ENCODE measurements around the gene LRRC74B. TPM values are rescaled to one million over a fixed set of nuclear protein-coding genes. Genes with fewer than 3 reads are reported as not detected.
"Not testable (repeated sequence)": the region's sequence is repeated elsewhere in the genome, so short reads cannot be mapped to it uniquely, and the experiment has no call there.

The LRRC74B gene
- total RNA-seq, 1 donor, result not detected

- H3K4me3 ChIP-seq (ENCODE audit: low read depth, low read length), result no peak overlapping the region
- TF ChIP-seq CTCF (IDR thresholded peaks at IDR 0.05; ENCODE audit: insufficient read depth, low read depth, low read length), result no peak
- DNase-seq (ENCODE audit: low read depth), result no peak
These were observed 46.2 kb upstream of the LRRC74B start for GRCh38 chr22:20999350-21000206.

GRCh38 chr22:21000207-21000986 is 45.3 kb upstream of the LRRC74B start:
- peak overlapping the region; percentile 84 for H3K4me3 ChIP-seq (ENCODE audit: low read depth, low read length)
- TF ChIP-seq CTCF (IDR thresholded peaks at IDR 0.05; ENCODE audit: insufficient read depth, low read depth, low read length), result no peak
- DNase-seq (ENCODE audit: low read depth), result no peak

GRCh38 chr22:21000987-21001600 is 44.7 kb upstream of the LRRC74B start:
- TF ChIP-seq CTCF (IDR thresholded peaks at IDR 0.05; ENCODE audit: insufficient read depth, low read depth, low read length), result no peak
- DNase-seq (ENCODE audit: low read depth), result no peak
- H3K4me3 ChIP-seq (ENCODE audit: low read depth, low read length), result peak overlapping the region; percentile 84

- TF ChIP-seq CTCF (IDR thresholded peaks at IDR 0.05; ENCODE audit: insufficient read depth, low read depth, low read length), result no peak
- H3K4me3 ChIP-seq (ENCODE audit: low read depth, low read length), result peak within 1 kb of the TSS; percentile 84
- DNase-seq (ENCODE audit: low read depth), result peak; percentile 96
These were observed 44.0 kb upstream of the LRRC74B start, which contains the start of gene THAP7 for GRCh38 chr22:21001601-21002325. TSS of gene THAP7 (minus strand) at chr22:21002118. CDS start at chr22:21001911, 207 bp downstream.

GRCh38 chr22:21003782-21004181 is 42.0 kb upstream of the LRRC74B start:
- no peak for TF ChIP-seq CTCF (IDR thresholded peaks at IDR 0.05; ENCODE audit: insufficient read depth, low read depth, low read length)
- H3K4me3 ChIP-seq (ENCODE audit: low read depth, low read length), result peak overlapping the region; percentile 5
- DNase-seq (ENCODE audit: low read depth), result no peak

GRCh38 chr22:21009208-21009607 is 36.5 kb upstream of the LRRC74B start:
- not testable (repeated sequence) for H3K4me3 ChIP-seq (ENCODE audit: low read depth, low read length); DNase-seq (ENCODE audit: low read depth)
